A549 (cell line): ENCODE results near the gene MAP3K5. TPM values are rescaled to one million over a fixed set of nuclear protein-coding genes. Genes with fewer than 3 reads are reported as not detected.

ENCODE experiments used
- ATAC-seq, 2 experiments: fragments of 200-7000 bp in 1 of 2; fragments of >200 bp in 1 of 2; cut with Nextera tagmentation in 1 of 2; cut with Tn5 transposase in 1 of 2; 3 replicates each; pipeline versions ENCODE4 v1.8.0 to v1.9.1; 2018 to 2020; ENCODE audit warnings: mild to moderate bottlenecking in 1 of 2, moderate library complexity in 1 of 2
- CTCF ChIA-PET: fragments of 300-600 bp; sonication (Branson Sonifier 250); formaldehyde crosslinking; extraction: SDS; loops from one replicate; lab custom pipeline; 2021; ENCODE audit warnings: antibody characterized with exemption, inconsistent platforms; lab: Yijun Ruan, JAX
- POLR2A ChIA-PET: fragments of 350-600 bp; formaldehyde crosslinking; extraction: SDS; loops from one replicate; lab custom pipeline; 2021; ENCODE audit warnings: antibody characterized with exemption, inconsistent platforms; lab: Yijun Ruan, JAX
- DNase-seq, 2 experiments: peaks; one replicate each; pipeline versions ENCODE4 v3.0.0 to v3.0.0-alpha.2; 2011 to 2016; ENCODE audit warnings: low read depth in 1 of 2, low spot score in 1 of 2
- FAIRE-seq: peaks from 2 replicates; lab custom pipeline; 2011; peaks lifted over from hg19 to GRCh38; lab: Jason Lieb, UNC
- H3K27ac ChIP-seq, 2 experiments: fragments of >200 bp; sonication (Bioruptor Twin); formaldehyde crosslinking; 3 replicates each; pipeline ENCODE4 v1.5.1; 2016 to 2017
- H3K4me1 ChIP-seq: fragments of >200 bp; sonication (Bioruptor Twin); formaldehyde crosslinking; 3 replicates; pipeline ENCODE4 v1.6.1; 2016
- H3K4me2 ChIP-seq: fragments of >200 bp; sonication (Bioruptor Twin); formaldehyde crosslinking; 3 replicates; pipeline ENCODE4 v1.6.1; 2016
- H3K4me3 ChIP-seq: fragments of >200 bp; sonication (Bioruptor Twin); formaldehyde crosslinking; 3 replicates; pipeline ENCODE4 v1.5.1; 2016
- H3K9me3 ChIP-seq: fragments of >200 bp; sonication (Bioruptor Twin); formaldehyde crosslinking; 3 replicates; pipeline ENCODE4 v1.6.1; 2016
- CBX8 ChIP-seq: fragments of 200-600 bp; sonication (generic); IDR thresholded peaks from 2 replicates; pipeline ENCODE4 v1.6.1; 2016
- CEBPB ChIP-seq, 2 experiments: fragments of >200 bp in 1 of 2; sonication (Bioruptor Twin) in 1 of 2; formaldehyde crosslinking in 1 of 2; IDR thresholded peaks; 2 replicates each; pipeline ENCODE4 v1.6.1; 2012 to 2016
- EHF ChIP-seq: fragments of 250-450 bp; sonication (Bioruptor Pico); IDR thresholded peaks from 2 replicates; pipeline ENCODE4 v1.5.0; 2020; ENCODE audit warnings: mild to moderate bottlenecking
- EP300 ChIP-seq, 2 experiments: fragments of >200 bp; sonication (Bioruptor Twin); formaldehyde crosslinking; IDR thresholded peaks; 2 replicates in 1 of 2; 3 replicates in 1 of 2; pipeline ENCODE4 v1.6.1; 2016 to 2017
- ESRRA ChIP-seq: fragments of 150-350 bp; IDR thresholded peaks from 2 replicates; pipeline ENCODE4 v1.6.1; 2014; ENCODE audit warnings: mild to moderate bottlenecking, low read length, borderline replicate concordance
- FOSB ChIP-seq: fragments of 250-450 bp; sonication (Bioruptor Pico); IDR thresholded peaks from 2 replicates; pipeline ENCODE4 v1.5.0; 2020; ENCODE audit warnings: mild to moderate bottlenecking, moderate library complexity
- HDAC2 ChIP-seq: fragments of 200-600 bp; sonication (generic); IDR thresholded peaks from 2 replicates; pipeline ENCODE4 v1.6.1; 2016
- HEYL ChIP-seq: fragments of 250-450 bp; sonication (Bioruptor Pico); IDR thresholded peaks from 2 replicates; pipeline ENCODE4 v1.8.0; 2021; ENCODE audit warnings: mild to moderate bottlenecking, moderate library complexity
- HOXA7 ChIP-seq: fragments of 250-450 bp; sonication (Bioruptor Pico); IDR thresholded peaks from 2 replicates; pipeline ENCODE4 v1.5.0; 2020; ENCODE audit warnings: mild to moderate bottlenecking, moderate library complexity
- HOXB13 ChIP-seq: fragments of 250-450 bp; sonication (Bioruptor Pico); IDR thresholded peaks from 2 replicates; pipeline ENCODE4 v1.5.0; 2020; ENCODE audit warnings: low read depth, mild to moderate bottlenecking, moderate library complexity
- HOXB5 ChIP-seq: fragments of 250-450 bp; sonication (Bioruptor Pico); IDR thresholded peaks from 2 replicates; pipeline ENCODE4 v1.5.0; 2020; ENCODE audit warnings: mild to moderate bottlenecking, moderate library complexity
- MAFK ChIP-seq: fragments of 450-650 bp; IDR thresholded peaks from 2 replicates; pipeline ENCODE4 v1.6.1; 2014; ENCODE audit not compliant: partially characterized antibody
- PHF8 ChIP-seq: fragments of 200-600 bp; sonication (generic); IDR thresholded peaks from 2 replicates; pipeline ENCODE4 v1.6.1; 2016; ENCODE audit warnings: low read depth, mild to moderate bottlenecking, antibody characterized with exemption, moderate library complexity, borderline replicate concordance
- POLR2A ChIP-seq: IDR thresholded peaks from 2 replicates; pipeline ENCODE4 v1.6.1; 2012; ENCODE audit warnings: mild to moderate bottlenecking, low read length
- RCOR1 ChIP-seq: fragments of 150-350 bp; IDR thresholded peaks from 2 replicates; pipeline ENCODE4 v1.6.1; 2014; ENCODE audit warnings: antibody characterized with exemption, low read length, low read depth
- RFX5 ChIP-seq: fragments of 450-650 bp; IDR thresholded peaks from 2 replicates; pipeline ENCODE4 v1.7.1; 2014; ENCODE audit warnings: antibody characterized with exemption, mild to moderate bottlenecking, moderate library complexity
- RNF2 ChIP-seq: fragments of 200-600 bp; sonication (generic); IDR thresholded peaks from 2 replicates; pipeline ENCODE4 v1.6.1; 2016; ENCODE audit warnings: low read depth, mild to moderate bottlenecking, antibody characterized with exemption, moderate library complexity, borderline replicate concordance
- SREBF2 ChIP-seq: fragments of 450-650 bp; IDR thresholded peaks from 2 replicates; pipeline ENCODE4 v1.6.1; 2014; ENCODE audit warnings: mild to moderate bottlenecking, moderate library complexity
- ZFP36 ChIP-seq: fragments of 450-650 bp; IDR thresholded peaks from 2 replicates; pipeline ENCODE4 v1.6.1; 2014; ENCODE audit warnings: borderline replicate concordance; ENCODE audit not compliant: partially characterized antibody
- WGBS: methylation state at CpG from one replicate; pipeline ENCODE4 v1.1.6; 2017; ENCODE audit errors: missing lambda C conversion rate; 5-methylcytosine and 5-hydroxymethylcytosine counted together
- polyA plus RNA-seq, 4 experiments: library from polyadenylated mRNA; depleted of rRNA in 3 of 4; stranded (reverse); fragments of >200 nt; fragmentation: RNase III in 1 of 4; extraction: RNeasy Plus Mini Kit Qiagen cat#74134 plus additional on column Dnase treatment in 1 of 4; gene quantifications; 2 replicates in 3 of 4; 3 replicates in 1 of 4; pipeline ENCODE4 v1.2.3, GENCODE V29; 2011 to 2017
- TF ChIP-seq, protein P1 (sequence below): IDR thresholded peaks from 2 replicates; pipeline ENCODE4 v1.6.1; 2012
- TF ChIP-seq, protein P2 (sequence below): fragments of 200-600 bp; sonication (generic); IDR thresholded peaks from 2 replicates; pipeline ENCODE4 v1.6.1; 2016; ENCODE audit warnings: antibody characterized with exemption, mild to moderate bottlenecking, moderate library complexity
- TF ChIP-seq, protein P3 (sequence below): IDR thresholded peaks from 2 replicates; pipeline ENCODE4 v1.6.1; 2012

Gene MAP3K5
- polyA plus RNA-seq, 2 of the 4 experiments (the other 2 are of a cell fraction): 2.1 to 4.1 TPM

DNA sequence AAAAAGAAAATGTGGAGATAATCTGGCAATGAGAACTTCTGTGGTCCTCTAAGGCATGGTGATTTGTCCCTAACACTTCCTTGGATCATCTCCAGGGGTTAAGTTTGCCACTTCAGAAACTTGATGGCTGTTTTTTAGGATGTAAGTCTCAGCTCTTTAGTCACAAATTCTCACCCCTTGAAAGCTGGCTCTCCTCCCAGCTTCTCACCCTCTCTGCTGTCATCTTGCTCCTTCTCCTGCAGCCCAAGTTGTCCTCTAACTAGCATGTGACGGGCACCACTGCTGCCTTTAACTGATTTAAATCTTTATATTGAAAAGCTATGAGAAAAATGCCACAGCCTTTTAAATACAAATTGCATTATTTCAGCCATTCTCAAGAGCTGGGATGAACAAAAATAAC, 107.8 kb downstream of the MAP3K5 start (continued):
- TF ChIP-seq, protein P1, sequence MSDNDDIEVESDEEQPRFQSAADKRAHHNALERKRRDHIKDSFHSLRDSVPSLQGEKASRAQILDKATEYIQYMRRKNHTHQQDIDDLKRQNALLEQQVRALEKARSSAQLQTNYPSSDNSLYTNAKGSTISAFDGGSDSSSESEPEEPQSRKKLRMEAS: no peak
- no peak for TF ChIP-seq HOXB13
- TF ChIP-seq, all 56 proteins: peak for 0

DNA sequence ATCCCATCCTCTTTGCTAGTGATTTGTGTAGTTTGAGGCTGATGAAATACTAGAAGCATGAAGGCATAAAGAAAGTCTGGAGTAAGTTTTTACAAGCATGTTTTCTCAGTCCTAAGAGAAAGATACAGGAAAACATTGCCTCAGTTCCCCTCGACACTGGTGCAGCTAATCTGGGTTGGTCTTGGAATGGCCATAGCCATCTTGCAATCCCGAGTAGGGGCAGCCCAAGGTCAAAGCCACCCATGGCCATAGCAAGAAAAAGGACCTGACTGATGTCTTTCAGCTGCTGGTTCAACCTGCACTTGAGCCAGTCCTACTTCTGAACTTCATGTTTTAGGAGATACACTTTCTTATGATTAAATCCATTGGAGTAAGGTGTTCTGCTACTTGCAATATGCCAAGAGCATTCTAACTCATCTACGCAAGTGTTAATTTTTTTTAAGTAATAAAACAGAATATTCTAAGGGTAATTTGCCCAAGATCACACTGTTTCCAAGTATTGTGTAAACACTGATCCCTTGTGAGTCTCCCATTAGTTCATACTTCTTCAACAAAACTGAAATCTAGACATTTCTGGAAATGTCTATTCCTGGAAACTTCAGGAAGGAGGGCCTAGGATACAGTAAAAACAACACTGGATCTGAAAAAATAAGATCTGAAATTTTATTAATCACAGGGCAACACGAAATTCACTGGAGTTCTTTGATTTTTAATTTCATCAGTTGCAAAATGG, 108.9 kb downstream of the MAP3K5 start:
- FAIRE-seq: no peak
- POLR2A ChIA-PET: interaction anchor here (1.1 kb wide), 1 partner anchor 73 kb away, joined by 3 read pairs; no protein-coding TSS in a partner anchor

DNA sequence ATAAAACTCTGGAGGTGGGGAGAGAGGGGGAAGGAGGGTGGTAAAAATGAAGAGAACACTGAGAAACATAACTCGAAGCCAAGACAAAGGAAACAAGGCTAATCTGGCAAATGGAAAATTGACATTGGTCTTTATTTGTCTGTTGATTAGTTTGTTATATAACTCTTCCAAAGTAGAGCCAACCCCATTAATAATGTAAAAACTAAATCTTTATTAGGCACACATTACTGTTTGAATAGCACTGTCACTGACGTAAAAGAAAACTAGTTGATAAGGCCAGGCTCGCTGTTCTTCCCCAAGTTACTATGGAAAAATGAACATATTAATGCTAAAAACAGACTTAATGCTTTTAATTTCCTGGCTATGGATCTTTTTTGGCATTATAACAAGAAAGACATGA, 110.0 kb downstream of the MAP3K5 start:
- ATAC-seq (no peak), FAIRE-seq (no peak)
- CTCF ChIA-PET: no interaction called here

More for the DNA sequence above, 108.9 kb downstream of the MAP3K5 start:
- CTCF ChIA-PET: interaction anchor here (1.5 kb wide), 1 partner anchor 40 kb away, joined by 4 read pairs; no protein-coding TSS in a partner anchor
- DNase-seq (no peak), ATAC-seq (no peak)
- no peaks in the 10 kb centered on the region for H3K9me3 ChIP-seq
- no peak overlapping the region for H3K27ac ChIP-seq
- WGBS: 72% methylated on average over 4 of the region's 4 CpGs
- H3K4me2 ChIP-seq: no peak overlapping the region
- TF ChIP-seq RCOR1: no peak
- TF ChIP-seq EHF: no peak
- TF ChIP-seq ZFP36: no peak
- TF ChIP-seq HDAC2: no peak
- TF ChIP-seq FOSB (CRISPR knock-in tag): no peak
- TF ChIP-seq PHF8: no peak
- TF ChIP-seq CBX8: no peak
- TF ChIP-seq, protein P2, sequence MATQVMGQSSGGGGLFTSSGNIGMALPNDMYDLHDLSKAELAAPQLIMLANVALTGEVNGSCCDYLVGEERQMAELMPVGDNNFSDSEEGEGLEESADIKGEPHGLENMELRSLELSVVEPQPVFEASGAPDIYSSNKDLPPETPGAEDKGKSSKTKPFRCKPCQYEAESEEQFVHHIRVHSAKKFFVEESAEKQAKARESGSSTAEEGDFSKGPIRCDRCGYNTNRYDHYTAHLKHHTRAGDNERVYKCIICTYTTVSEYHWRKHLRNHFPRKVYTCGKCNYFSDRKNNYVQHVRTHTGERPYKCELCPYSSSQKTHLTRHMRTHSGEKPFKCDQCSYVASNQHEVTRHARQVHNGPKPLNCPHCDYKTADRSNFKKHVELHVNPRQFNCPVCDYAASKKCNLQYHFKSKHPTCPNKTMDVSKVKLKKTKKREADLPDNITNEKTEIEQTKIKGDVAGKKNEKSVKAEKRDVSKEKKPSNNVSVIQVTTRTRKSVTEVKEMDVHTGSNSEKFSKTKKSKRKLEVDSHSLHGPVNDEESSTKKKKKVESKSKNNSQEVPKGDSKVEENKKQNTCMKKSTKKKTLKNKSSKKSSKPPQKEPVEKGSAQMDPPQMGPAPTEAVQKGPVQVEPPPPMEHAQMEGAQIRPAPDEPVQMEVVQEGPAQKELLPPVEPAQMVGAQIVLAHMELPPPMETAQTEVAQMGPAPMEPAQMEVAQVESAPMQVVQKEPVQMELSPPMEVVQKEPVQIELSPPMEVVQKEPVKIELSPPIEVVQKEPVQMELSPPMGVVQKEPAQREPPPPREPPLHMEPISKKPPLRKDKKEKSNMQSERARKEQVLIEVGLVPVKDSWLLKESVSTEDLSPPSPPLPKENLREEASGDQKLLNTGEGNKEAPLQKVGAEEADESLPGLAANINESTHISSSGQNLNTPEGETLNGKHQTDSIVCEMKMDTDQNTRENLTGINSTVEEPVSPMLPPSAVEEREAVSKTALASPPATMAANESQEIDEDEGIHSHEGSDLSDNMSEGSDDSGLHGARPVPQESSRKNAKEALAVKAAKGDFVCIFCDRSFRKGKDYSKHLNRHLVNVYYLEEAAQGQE: no peak
- H3K4me3 ChIP-seq: no peak overlapping the region
- H3K4me1 ChIP-seq: no peaks in the 10 kb centered on the region

More for the DNA sequence above, 110.0 kb downstream of the MAP3K5 start:
- no peaks in the 10 kb centered on the region for H3K4me1 ChIP-seq
- WGBS: 90% methylated on average over 3 of the region's 3 CpGs
- POLR2A ChIA-PET: interaction anchor here (1.1 kb wide), 1 partner anchor 72 kb away, joined by 3 read pairs; no protein-coding TSS in a partner anchor
- H3K9me3 ChIP-seq: no peaks in the 10 kb centered on the region
- H3K4me3 ChIP-seq: no peak overlapping the region
- H3K27ac ChIP-seq: no peak overlapping the region
- no peak overlapping the region for H3K4me2 ChIP-seq
- TF ChIP-seq, protein P3, sequence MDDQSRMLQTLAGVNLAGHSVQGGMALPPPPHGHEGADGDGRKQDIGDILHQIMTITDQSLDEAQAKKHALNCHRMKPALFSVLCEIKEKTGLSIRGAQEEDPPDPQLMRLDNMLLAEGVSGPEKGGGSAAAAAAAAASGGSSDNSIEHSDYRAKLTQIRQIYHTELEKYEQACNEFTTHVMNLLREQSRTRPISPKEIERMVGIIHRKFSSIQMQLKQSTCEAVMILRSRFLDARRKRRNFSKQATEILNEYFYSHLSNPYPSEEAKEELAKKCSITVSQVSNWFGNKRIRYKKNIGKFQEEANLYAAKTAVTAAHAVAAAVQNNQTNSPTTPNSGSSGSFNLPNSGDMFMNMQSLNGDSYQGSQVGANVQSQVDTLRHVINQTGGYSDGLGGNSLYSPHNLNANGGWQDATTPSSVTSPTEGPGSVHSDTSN: no peak
- TF ChIP-seq, protein P2: no peak
- TF ChIP-seq SREBF2: no peak
- no peak for TF ChIP-seq ESRRA
- no peak for TF ChIP-seq EHF
- TF ChIP-seq CEBPB (IDR thresholded peaks at IDR 0.05): no peak
- TF ChIP-seq RNF2: no peak
- TF ChIP-seq, protein P1: no peak
- TF ChIP-seq HOXA7 (CRISPR knock-in tag): no peak
- TF ChIP-seq ZFP36: no peak
- TF ChIP-seq HOXB5 (CRISPR knock-in tag): no peak
- TF ChIP-seq EP300 (IDR thresholded peaks at IDR 0.05): no peak
- no peak for TF ChIP-seq MAFK
- no peak for TF ChIP-seq HEYL (CRISPR knock-in tag)
- TF ChIP-seq POLR2A: no peak
- no peak for TF ChIP-seq RFX5
- DNase-seq: no peak
